SKM-1 (cell line): ENCODE data around the gene MBD6.

Experiments
- DNase-seq: peaks from one replicate; lab custom pipeline; 2025; ENCODE audit not compliant: unreplicated experiment; lab: John Stamatoyannopoulos, UW

Gene MBD6, protein sequence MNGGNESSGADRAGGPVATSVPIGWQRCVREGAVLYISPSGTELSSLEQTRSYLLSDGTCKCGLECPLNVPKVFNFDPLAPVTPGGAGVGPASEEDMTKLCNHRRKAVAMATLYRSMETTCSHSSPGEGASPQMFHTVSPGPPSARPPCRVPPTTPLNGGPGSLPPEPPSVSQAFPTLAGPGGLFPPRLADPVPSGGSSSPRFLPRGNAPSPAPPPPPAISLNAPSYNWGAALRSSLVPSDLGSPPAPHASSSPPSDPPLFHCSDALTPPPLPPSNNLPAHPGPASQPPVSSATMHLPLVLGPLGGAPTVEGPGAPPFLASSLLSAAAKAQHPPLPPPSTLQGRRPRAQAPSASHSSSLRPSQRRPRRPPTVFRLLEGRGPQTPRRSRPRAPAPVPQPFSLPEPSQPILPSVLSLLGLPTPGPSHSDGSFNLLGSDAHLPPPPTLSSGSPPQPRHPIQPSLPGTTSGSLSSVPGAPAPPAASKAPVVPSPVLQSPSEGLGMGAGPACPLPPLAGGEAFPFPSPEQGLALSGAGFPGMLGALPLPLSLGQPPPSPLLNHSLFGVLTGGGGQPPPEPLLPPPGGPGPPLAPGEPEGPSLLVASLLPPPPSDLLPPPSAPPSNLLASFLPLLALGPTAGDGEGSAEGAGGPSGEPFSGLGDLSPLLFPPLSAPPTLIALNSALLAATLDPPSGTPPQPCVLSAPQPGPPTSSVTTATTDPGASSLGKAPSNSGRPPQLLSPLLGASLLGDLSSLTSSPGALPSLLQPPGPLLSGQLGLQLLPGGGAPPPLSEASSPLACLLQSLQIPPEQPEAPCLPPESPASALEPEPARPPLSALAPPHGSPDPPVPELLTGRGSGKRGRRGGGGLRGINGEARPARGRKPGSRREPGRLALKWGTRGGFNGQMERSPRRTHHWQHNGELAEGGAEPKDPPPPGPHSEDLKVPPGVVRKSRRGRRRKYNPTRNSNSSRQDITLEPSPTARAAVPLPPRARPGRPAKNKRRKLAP

DNA sequence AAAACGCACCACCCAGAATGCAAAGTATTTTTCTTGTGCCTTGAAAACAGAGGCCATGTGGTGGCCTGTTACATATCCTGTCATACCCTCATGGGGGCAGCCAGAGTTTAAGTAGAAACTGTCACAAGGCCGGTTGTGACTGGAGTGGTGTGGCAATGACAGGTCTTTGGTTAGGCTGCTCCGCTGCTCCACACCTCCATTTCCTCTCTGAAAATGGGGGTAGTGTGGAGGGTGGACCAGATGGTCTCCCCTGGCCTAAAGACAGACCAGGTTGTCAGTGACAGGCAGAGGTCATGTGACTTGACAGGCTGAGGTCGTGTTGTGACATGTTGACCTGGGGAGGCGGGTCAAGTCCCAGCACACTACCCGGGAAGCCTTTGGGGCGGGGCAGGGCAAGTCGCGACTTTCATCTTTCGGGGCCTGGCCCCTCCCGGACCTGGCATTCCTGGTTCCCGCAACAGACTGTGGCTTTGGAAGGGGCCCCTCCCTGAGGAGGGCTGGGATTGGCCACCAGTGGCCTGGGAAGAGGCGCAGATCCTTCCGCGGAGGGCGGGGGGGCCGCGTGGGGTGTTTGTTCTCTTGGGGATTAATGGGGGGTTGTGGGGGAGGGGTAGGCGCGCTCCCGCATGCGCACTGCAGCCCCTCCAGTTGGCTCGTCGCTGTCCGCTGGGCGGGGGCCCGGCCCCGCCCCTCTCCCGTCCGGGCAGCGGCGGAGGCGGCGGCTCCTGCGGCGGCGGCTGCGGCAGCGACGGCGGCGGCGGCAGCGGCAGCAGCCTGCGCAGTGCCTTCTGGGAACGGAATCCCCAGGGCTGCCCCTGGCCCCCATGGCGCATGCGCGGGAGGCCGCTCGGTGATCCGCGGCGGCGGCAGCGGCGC is at the start of gene MBD6:
TSS of gene MBD6 (plus strand) at position 814 of the 876 bp plus-strand sequence. CDS start 1,480 bp downstream, outside the sequence.
- peak; percentile 24 for DNase-seq

DNA sequence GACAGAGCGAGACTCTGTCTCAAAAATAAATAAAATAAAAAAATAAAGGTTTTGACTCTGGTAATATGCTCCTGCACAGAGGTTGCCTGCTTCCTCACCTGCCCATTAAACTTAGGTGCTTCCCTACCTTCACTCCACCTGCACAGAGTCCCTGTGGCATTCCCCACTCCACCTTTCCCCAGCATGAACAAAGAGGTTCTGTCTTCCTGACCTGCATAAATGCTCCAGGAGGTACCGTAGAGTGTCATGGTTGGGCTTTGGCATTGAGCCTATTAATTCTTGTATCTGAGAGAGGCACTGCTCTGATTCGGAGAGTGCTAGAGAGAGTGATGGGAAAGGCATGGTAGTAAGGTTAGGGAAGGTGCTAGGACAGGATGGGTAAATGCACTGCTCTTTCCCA is 49.2 kb upstream of the MBD6 start:
- DNase-seq = no peak

DNA sequence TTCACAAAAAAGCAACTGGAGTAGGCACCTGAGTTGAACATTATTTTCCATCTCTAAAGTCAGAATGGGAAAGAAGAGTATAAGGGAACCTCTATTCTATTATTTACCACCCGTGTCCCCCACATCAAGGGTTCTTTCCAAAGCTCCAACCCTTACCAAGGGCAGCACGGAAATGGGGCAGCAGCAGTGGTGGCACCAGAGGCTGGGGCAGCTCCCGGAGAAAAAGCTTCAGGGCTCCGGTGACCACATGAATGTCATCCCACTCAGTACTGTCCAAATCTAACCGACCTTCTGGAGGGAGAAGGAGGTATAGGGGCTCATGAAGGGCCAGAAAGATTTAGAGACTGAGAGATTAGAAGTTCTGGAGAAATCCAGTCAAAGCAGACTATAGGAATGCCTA is 48.7 kb upstream of the MBD6 start:
- DNase-seq = no peak

DNA sequence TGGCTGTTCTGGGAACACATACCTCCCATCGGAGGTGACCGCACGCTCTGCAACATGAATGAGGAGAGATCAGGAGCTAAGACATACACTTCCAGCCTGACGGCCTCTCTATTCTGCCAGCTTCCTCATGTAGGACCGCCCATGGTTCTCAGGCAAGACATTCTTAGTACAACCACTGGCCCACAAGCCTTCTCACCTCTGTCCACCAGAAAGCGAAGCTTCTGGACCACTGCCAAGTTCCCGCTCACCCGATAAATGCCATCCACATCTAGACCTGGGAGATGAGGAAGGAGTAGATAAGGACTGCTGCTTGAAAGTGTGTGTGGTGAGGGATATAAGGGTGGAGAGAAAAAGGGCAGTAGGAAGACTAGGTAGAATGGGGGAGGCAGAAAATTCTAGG is 48.2 kb upstream of the MBD6 start:
- DNase-seq = no peak

DNA sequence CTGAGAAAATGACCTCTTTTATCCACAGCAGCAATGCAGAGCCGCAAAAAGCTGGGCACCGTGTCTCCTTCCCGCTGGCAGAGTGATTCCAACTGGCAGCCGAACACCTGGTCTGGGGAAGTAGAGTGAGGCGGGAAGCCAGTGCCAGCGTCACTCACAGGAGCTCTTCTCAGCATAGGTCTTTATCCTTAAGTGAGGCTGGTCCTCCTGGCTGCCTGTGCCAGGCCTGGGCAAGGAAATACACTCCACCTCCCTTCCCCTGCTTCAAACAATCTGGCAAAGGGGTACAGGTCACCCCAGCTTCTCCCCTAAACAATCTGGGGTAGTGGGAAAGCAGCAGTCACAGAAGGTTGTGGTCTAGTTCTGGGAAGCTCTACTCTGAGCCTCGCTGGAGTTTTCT is 47.8 kb upstream of the MBD6 start:
- DNase-seq = no peak

DNA sequence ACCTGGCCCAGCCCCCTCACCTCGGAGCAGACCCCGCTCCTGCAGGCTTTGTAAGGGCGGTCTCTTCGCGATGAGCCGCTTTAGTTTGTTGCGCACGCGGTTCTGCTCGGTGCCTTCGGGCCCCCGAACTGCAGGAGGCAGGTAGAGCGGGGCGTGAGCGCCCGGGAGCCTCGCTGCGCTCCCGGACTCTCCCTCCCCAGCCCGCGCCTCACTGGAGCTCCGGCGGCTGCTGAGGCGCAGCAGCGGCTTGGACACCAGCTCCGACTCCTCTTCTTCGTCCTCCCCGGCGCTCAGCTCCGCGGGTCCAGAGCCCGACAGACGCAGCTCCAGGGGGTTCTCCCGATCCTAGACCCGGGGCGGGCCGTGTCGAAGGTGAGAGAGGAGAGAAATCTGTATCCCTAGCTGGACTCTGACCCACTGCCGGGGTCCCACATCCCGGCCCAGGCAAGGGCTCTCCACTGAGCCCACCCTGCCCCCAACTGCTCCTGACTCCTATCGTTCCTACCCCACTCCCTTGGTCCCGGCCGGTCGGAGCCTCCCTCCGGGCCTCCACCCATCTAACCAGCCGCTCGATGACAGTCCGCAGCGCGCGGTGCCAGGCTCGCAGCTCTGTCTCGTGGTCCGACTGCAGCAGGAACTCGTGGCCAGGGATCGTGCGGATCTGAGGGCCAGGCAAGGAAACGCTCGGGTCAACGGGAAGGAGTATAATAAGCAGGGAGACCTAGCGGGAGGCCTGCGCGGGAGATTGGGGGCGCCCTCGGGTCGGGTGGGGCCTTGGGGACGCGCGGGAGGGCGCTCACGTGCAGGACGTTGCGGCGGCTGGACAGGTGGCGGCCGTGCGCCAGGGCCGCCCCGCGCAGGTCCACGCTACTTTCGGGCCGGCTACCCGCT is 47.1 kb upstream of the MBD6 start:
- no peak for DNase-seq

DNA sequence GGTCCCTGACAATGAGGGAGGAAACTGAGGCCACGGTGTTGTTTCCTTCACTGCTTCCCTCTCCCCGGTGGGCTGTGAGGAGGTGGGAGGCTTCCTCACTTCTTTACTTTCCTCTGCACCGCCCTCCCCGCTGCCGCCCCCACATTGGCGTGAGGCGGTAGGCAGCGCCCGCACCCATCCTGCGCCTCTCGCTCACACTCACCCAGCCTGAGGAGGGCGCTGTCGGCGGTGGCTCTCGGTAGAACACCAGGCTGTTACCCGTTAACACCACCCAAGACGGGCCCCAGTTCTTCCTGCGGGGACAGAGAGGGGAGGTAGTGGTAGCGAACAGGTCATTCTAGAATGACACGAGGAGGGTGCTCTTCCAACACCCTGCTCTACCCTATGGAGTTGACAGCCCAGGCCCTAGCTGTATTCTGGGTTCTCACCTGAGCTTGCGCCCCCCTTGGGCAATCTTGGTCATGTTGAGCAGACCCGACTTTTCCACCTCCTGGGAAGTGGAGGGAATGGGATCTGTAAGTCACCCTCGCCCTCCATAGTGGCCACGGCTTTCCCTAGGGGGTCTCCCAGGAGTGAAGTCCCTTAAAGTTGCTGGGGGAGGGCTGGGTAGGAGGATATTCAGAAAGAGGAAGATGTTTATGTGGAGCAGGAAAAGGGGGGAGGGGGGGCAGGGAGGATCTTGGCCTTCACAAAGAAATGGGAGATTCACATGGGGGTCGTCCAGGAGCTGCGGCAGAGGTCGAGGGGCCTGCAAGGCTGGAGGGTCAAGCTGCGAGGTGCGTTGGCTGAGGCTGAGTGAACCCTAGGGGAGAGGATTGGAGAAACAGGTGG is 46.2 kb upstream of the MBD6 start:
- DNase-seq = no peak

DNA sequence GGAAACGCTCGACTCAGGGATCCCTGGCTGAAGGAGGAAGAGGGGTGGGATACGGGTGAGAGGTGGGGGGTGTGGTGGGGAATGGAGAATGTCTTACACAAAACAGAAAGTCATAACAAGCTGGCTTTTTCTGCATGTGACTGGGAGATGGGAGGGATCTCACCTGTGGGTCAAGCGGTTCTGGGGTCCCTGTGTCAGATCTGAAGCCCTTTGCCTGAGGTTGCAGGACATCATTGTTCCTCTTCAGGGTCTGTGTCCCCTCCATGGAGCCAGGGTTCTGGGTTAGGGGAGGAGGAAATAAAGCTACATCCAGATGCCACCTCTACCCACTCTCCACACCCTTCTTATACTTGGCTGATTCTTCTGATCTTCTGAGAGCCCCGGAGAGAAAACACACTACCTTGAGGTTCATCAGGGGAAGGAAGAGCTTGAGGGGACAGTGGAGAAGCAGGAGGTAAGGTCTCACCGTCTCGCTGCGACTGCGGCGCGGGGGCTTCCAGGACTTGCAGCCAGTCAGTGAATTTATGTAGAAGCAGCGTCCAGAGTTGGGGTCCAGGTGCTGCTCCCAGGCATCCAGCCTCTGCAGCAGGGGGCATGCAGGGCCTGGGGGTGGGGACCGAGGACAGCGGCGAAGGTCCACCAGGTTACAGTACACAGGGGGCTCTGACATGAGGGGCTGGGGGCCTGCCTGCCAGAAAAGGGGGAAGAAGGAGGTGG is 45.5 kb upstream of the MBD6 start:
- no peak for DNase-seq

DNA sequence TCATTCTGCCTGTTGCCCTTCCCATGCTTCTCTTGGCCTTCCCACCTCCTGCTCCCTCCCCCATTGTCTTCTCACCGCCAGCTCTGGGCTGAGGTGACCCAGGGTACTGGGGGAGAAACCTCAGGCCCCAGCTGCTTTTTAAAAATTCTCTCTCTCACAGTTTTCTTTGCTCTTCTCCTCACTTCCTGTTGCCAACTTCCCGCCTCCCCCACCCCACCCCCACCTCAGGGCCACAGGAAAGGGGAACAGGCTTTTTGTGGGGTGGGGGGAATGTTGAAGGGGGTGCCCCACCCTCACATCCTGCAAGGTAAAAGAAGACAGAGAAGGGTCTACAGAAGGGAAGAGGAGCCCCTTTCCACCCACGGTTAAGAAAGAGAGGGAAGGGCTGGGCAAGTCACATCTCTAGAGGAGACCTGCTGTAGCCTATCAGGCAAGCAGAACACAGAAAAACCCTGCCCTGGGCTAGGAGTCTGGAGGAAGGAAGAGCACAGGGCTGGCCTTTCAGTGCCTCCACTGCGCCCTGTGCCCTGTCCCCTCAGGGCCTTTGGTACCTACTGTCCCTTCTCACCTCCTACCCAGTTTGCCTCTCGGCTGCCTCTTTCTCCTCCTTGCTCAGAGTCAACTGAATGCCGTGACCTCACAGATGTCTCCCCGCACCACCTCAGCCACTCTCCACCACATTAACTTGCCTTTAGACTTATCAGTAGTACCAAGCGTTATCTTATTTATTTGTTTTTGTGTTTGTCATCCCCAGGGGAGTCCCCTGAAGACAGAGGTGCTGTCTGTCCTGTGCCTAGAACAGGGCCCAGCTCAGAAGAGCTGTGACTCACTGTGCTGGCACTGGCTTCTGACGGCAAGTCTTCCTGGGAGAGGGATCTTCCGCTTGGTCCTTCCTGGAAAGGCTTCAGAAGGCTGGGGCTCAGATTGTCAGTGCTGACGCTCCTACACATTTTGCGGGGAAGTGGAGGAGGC is 44.6 kb upstream of the MBD6 start:
- peak; percentile 19 for DNase-seq

DNA sequence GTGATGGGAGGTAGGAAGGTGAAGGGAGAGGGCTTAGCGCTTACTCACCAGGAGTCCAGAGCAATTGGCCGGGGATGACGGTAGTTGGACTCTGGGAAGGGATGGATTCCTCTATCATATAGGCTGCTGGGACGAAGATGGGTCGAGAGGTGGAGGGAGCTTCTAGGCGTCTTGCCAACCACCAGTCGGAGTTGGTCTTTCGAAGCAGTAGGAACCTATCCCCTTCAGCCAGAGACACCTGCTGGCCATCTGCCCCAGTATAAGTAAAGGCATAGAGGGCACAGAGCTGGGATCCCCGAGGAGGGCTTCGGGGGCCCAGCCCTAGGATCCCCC is 43.6 kb upstream of the MBD6 start:
- DNase-seq = no peak

DNA sequence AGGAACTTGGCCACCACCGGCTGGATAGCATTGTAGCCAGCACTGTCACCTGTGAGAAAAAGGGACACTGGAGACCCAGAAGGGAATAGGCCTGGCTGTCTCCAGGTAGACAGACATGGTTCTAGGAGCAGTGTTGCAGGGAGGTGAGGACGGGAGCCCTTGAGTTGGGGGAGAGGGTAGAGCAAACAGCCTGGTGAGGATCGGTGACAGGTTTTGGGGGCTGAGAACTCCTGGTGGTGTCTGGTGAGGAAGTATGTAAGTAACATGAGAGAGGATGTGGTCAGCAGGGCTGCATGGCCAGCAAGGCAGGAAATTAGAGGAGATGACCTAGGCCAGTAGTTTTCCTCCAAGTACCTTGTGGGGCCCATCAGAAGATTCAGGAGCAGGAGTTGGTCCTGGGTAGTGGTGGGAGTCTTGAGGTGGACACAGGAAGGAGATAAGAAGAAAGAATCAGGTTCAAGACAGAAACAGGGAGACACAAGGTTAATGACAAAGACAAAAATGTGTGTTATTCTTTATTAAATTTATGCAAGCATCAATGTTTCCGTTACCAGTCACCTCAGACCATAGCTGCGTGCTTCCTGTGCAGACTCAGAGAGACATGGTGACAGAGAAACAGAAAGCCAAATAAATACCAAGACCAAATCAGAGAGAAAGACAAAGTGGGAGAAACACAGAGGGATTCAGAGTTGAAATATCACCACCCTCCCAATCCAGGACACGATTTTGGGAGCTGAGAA is 43.1 kb upstream of the MBD6 start, which contains the start of gene ARHGAP9:
TSS of gene ARHGAP9 (minus strand) at position 491 of the 740 bp plus-strand sequence. CDS start at position 31, 460 bp downstream.
- no peak for DNase-seq

DNA sequence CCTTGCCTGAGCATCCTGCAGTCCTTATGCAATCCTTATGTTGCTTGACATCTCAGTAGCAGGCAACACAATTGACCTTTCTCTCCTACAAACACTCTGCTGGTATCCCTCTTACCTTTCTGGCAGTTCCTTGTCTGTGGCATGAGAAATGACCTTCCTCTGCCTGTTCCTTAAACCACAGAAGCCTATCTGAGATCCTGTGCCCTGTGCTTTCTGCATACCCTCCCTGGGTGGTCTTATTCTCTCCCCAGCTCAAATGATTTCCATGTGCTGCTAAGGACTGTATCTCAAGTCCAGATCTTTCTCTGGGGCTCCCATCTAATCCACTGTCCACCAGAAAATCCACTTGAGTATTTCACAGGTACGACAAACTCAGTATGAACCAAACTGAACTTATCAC is 41.0 kb upstream of the MBD6 start:
- no peak for DNase-seq

DNA sequence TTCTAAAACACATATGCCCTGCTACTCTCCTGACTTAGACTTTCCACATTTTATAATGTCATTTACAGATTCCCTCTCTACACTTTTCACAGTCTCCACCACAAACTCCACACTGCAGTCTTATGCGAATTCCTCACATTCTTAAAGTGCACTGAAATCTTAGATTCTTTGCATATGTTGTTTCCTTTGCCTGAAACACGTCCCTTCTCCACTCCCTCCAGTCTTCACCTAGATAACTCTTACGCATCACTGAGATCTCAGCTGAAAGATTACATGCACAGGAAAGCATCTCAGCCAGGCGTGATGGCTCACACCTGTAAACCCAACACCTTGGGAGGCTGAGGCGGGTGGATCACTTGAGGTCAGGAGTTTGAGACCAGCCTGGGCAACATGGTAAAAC is 39.2 kb upstream of the MBD6 start:
- no peak for DNase-seq

DNA sequence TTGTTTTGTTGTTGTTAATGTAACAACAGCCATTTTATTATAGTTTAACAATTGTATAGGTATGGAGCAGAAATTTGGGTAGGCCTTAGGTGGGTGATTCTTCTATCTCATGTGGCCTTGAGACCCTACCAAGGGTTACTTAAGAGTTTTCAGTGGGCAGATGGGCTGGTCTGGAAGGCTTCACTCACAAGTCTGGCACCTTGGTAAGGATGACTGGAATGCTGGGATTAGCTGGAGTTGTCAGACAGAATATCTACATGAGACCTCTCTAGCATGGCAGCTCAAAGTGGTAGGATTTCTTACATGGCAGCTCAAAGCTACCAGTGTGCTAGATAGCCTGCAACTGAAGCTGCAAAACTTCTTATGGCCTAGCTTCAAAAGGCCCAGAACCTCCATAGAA is 36.9 kb upstream of the MBD6 start:
- DNase-seq = no peak

DNA sequence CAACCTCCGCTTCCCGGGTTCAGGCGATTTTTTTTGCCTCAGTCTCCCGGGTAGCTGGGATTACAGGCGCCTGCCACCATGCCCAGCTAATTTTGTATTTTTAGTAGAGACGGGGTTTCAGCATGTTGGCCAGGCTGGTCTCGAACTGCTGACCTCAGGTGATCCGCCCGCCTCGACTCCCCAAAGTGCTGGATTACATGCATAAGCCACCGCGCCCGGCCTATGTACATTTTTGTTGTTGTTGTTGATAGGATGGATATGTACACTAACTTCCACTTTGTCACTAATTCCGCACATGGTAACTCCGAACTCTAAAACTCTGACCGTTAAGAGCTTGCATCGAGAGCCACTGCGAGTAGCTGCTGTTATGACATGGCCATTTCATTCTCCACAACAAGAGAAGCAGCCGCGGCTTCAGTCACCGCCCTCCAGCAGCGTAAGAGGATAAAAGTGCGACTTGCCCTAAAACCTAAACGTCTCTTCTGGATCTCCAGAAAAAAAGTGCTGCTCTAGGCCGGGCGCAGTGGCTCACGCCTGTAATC is 35.5 kb upstream of the MBD6 start:
- DNase-seq = no peak
